ENCODE data around the gene NR5A1. TPM values are rescaled to one million over a fixed set of nuclear protein-coding genes. Genes with fewer than 3 reads are reported as not detected.

The NR5A1 gene
- total RNA-seq, 1 donor from 2014 or later = 1.2 TPM

GRCh38 chr9:124496463-124496862 is 10.7 kb downstream of the NR5A1 start:
- no peak overlapping the region for H3K27ac Mint-ChIP-seq (ENCODE audit: unreplicated experiment)
- H3K36me3 Mint-ChIP-seq (ENCODE audit: low read depth, unreplicated experiment) = peaks cover 4% of the 10 kb centered on the region
- H3K27me3 Mint-ChIP-seq (ENCODE audit: unreplicated experiment) = peaks cover 12% of the 10 kb centered on the region
- no peak for DNase-seq (ENCODE audit: low spot score)
- no peak overlapping the region for H3K4me3 Mint-ChIP-seq (ENCODE audit: unreplicated experiment)
- H3K4me1 Mint-ChIP-seq (ENCODE audit: unreplicated experiment) = peaks cover 13% of the 10 kb centered on the region
- H3K9me3 Mint-ChIP-seq (ENCODE audit: unreplicated experiment) = no peaks in the 10 kb centered on the region
- TF ChIP-seq CTCF (IDR thresholded peaks at IDR 0.05; ENCODE audit: unreplicated experiment) = no peak

GRCh38 chr9:124496075-124496449 is 11.1 kb downstream of the NR5A1 start:
- H3K4me1 Mint-ChIP-seq (ENCODE audit: unreplicated experiment) = peaks cover 13% of the 10 kb centered on the region
- no peak overlapping the region for H3K27ac Mint-ChIP-seq (ENCODE audit: unreplicated experiment)
- H3K4me3 Mint-ChIP-seq (ENCODE audit: unreplicated experiment) = no peak overlapping the region
- peaks cover 12% of the 10 kb centered on the region for H3K27me3 Mint-ChIP-seq (ENCODE audit: unreplicated experiment)
- TF ChIP-seq CTCF (IDR thresholded peaks at IDR 0.05; ENCODE audit: unreplicated experiment) = no peak
- H3K9me3 Mint-ChIP-seq (ENCODE audit: unreplicated experiment) = no peaks in the 10 kb centered on the region
- H3K36me3 Mint-ChIP-seq (ENCODE audit: low read depth, unreplicated experiment) = peaks cover 4% of the 10 kb centered on the region
- DNase-seq (ENCODE audit: low spot score) = no peak

- Mint-ChIP-seq H3K4me3 (ENCODE audit: unreplicated experiment) (no peak overlapping the region), H3K27ac (ENCODE audit: unreplicated experiment) (no peak overlapping the region), H3K4me1 (ENCODE audit: unreplicated experiment) (peaks cover 13% of the 10 kb centered on the region), H3K36me3 (ENCODE audit: low read depth, unreplicated experiment) (peaks cover 2% of the 10 kb centered on the region), H3K9me3 (ENCODE audit: unreplicated experiment) (no peaks in the 10 kb centered on the region), H3K27me3 (ENCODE audit: unreplicated experiment) (peaks cover 10% of the 10 kb centered on the region)
- TF ChIP-seq CTCF (IDR thresholded peaks at IDR 0.05; ENCODE audit: unreplicated experiment) = no peak
- no peak for DNase-seq (ENCODE audit: low spot score)
Measured at GRCh38 chr9:124495126-124496074, 11.8 kb downstream of the NR5A1 start.

- DNase-seq (ENCODE audit: low spot score) = no peak
- Mint-ChIP-seq H3K27me3 (ENCODE audit: unreplicated experiment) (peaks cover 7% of the 10 kb centered on the region), H3K4me1 (ENCODE audit: unreplicated experiment) (peaks cover 13% of the 10 kb centered on the region), H3K36me3 (ENCODE audit: low read depth, unreplicated experiment) (peaks cover 3% of the 10 kb centered on the region), H3K9me3 (ENCODE audit: unreplicated experiment) (no peaks in the 10 kb centered on the region), H3K27ac (ENCODE audit: unreplicated experiment) (no peak overlapping the region), H3K4me3 (ENCODE audit: unreplicated experiment) (no peak overlapping the region)
- no peak for TF ChIP-seq CTCF (IDR thresholded peaks at IDR 0.05; ENCODE audit: unreplicated experiment)
Measured at GRCh38 chr9:124493794-124494479, 13.3 kb downstream of the NR5A1 start.

- no peaks in the 10 kb centered on the region for H3K9me3 Mint-ChIP-seq (ENCODE audit: unreplicated experiment)
- H3K27me3 Mint-ChIP-seq (ENCODE audit: unreplicated experiment) = peaks cover 7% of the 10 kb centered on the region
- no peak for TF ChIP-seq CTCF (IDR thresholded peaks at IDR 0.05; ENCODE audit: unreplicated experiment)
- peaks cover 3% of the 10 kb centered on the region for H3K36me3 Mint-ChIP-seq (ENCODE audit: low read depth, unreplicated experiment)
- peaks cover 12% of the 10 kb centered on the region for H3K4me1 Mint-ChIP-seq (ENCODE audit: unreplicated experiment)
- DNase-seq (ENCODE audit: low spot score) = no peak
- no peak overlapping the region for H3K27ac Mint-ChIP-seq (ENCODE audit: unreplicated experiment)
- H3K4me3 Mint-ChIP-seq (ENCODE audit: unreplicated experiment) = no peak overlapping the region
Measured at GRCh38 chr9:124493218-124493617, 14.0 kb downstream of the NR5A1 start.

Measured in endothelial cell (in vitro differentiated cells).